Measurements from ENCODE around the gene LRRC1. TPM values are rescaled to one million over a fixed set of nuclear protein-coding genes. Genes with fewer than 3 reads are reported as not detected.

Gene LRRC1
- total and polyA plus RNA-seq, 10 of the 15 experiments (the other 5 are each of a cell fraction or from before 2014, with no cell fraction given): 0.35 to 9.3 (median 0.63) TPM

GRCh38 chr6:53746442-53747103 lies 48.2 kb upstream of the LRRC1 start:
- CTCF ChIA-PET: interaction anchor here (0.7 kb wide), 1 partner anchor 13 kb away, joined by 3 read pairs; no protein-coding TSS in a partner anchor
- no peak overlapping the region for H2AFZ ChIP-seq (ENCODE audit: control insufficient read depth, low read depth, low read length)
- ATAC-seq (no peak), FAIRE-seq (no peak), DNase-seq (ENCODE audit: low read depth, low spot score) (no peak)
- no peaks in the 10 kb centered on the region for H3K36me3 ChIP-seq (ENCODE audit: control insufficient read depth in 2 of 2, insufficient read depth in 2 of 2, low read length in 1 of 2)
- WGBS (ENCODE audit: insufficient coverage, insufficient replicate concordance, low lambda C conversion rate, missing lambda C conversion rate): 0% methylated on average over 3 of the region's 3 CpGs
- H3K4me1 ChIP-seq (ENCODE audit: control insufficient read depth, insufficient read depth, low read length): no peaks in the 10 kb centered on the region
- intact Hi-C loops (cut with micrococcal nuclease; ENCODE audit: unreplicated experiment) (no loop called here), in situ Hi-C loops (cut with MboI) (no loop called here)
- H3K4me3 ChIP-seq: no peak overlapping the region
- no peak overlapping the region for H3K27ac ChIP-seq (ENCODE audit: control insufficient read depth, insufficient read depth)
- POLR2A ChIA-PET: no interaction called here
- no peak for TF ChIP-seq NR2C1 (IDR thresholded peaks at IDR 0.05)
- no peak for TF ChIP-seq HSF1 (IDR thresholded peaks at IDR 0.05; ENCODE audit: low read depth, low read length)
- TF ChIP-seq MAX (IDR thresholded peaks at IDR 0.05; ENCODE audit: low read depth, low read length): no peak
- TF ChIP-seq SMC3 (IDR thresholded peaks at IDR 0.05; ENCODE audit: borderline replicate concordance, low read length): no peak
- TF ChIP-seq TCF7 (IDR thresholded peaks at IDR 0.05; ENCODE audit: borderline replicate concordance): no peak
- no peak for TF ChIP-seq E2F8 (IDR thresholded peaks at IDR 0.05; ENCODE audit: low read depth, partially characterized antibody)
- TF ChIP-seq RB1 (IDR thresholded peaks at IDR 0.05; ENCODE audit: borderline replicate concordance): no peak
- TF ChIP-seq RELB (IDR thresholded peaks at IDR 0.05; ENCODE audit: low read depth): no peak
- TF ChIP-seq CTCF (IDR thresholded peaks at IDR 0.05 in 2 of 3, conservative IDR thresholded peaks at IDR 0.05 in 1 of 3; ENCODE audit: control insufficient read depth in 2 of 3, extremely low read depth in 1 of 3, insufficient read depth in 1 of 3, low read depth in 3 of 3, low read length in 3 of 3): no peak
- TF ChIP-seq RCOR1 (conservative IDR thresholded peaks at IDR 0.05; ENCODE audit: low read depth, low read length): no peak
- TF ChIP-seq TARDBP (IDR thresholded peaks at IDR 0.05; ENCODE audit: borderline replicate concordance): no peak
- TF ChIP-seq BCL3 (IDR thresholded peaks at IDR 0.05; ENCODE audit: borderline replicate concordance, insufficient read depth, low read depth, low read length, poor library complexity, severe bottlenecking): no peak
- no peaks in the 10 kb centered on the region for H4K20me1 ChIP-seq (ENCODE audit: control insufficient read depth, insufficient read depth)
- SMC1A ChIA-PET (ENCODE audit: uncharacterized antibody, unreplicated experiment): interaction anchor here (0.8 to 1.1 kb wide), 2 partner anchors 18 to 250 kb away, joined by 3 read pairs; no protein-coding TSS in a partner anchor
- H3K27me3 ChIP-seq (replicated peaks in 1 of 2; ENCODE audit: control insufficient read depth in 2 of 2, insufficient read depth in 2 of 2, low read length in 1 of 2): no peaks in the 10 kb centered on the region
- no peaks in the 10 kb centered on the region for H3K9me3 ChIP-seq (replicated peaks; ENCODE audit: control insufficient read depth, insufficient read depth, low read length)
- no TSS peak for BruUV-seq (replicated peaks)
- H3K4me2 ChIP-seq (ENCODE audit: control insufficient read depth, insufficient read depth): no peak overlapping the region
- H3K9ac ChIP-seq (ENCODE audit: control insufficient read depth, insufficient read depth, low read length): no peak overlapping the region
- no peaks in the 10 kb centered on the region for H3K79me2 ChIP-seq (ENCODE audit: control insufficient read depth, insufficient read depth, low read length)
- RAD21 ChIA-PET (ENCODE audit: unreplicated experiment): no interaction called here

Data from GM12878 (cell line).